ENCODE data around the gene PLIN5.
A peak's percentile ranks its signal among the peaks of the same experiment; 100 is the strongest.

Gene PLIN5

GRCh38 chr19:4519172-4519496 lies 15.9 kb downstream of the PLIN5 start:
- H3K27ac ChIP-seq (replicated peaks), result no peak overlapping the region
- DNase-seq (ENCODE audit: low read depth in 1 of 2, low spot score in 1 of 2), result no peak
- no peaks in the 10 kb centered on the region for H3K27me3 ChIP-seq (ENCODE audit: insufficient read depth, poor library complexity, severe bottlenecking)
- no peak overlapping the region for H3K4me3 ChIP-seq (replicated peaks; ENCODE audit: insufficient read depth, low read length)
- no peak for TF ChIP-seq REST (IDR thresholded peaks at IDR 0.05; ENCODE audit: insufficient replicate concordance, low read depth)
- TF ChIP-seq CTCF (IDR thresholded peaks at IDR 0.05; ENCODE audit: insufficient read depth, low read length), result no peak
- no peak for TF ChIP-seq SPI1 (IDR thresholded peaks at IDR 0.05; ENCODE audit: borderline replicate concordance, low read depth)

- no peak within 1 kb of the TSS for H3K4me3 ChIP-seq (replicated peaks; ENCODE audit: insufficient read depth, low read length)
- H3K27me3 ChIP-seq (ENCODE audit: insufficient read depth, poor library complexity, severe bottlenecking), result no peaks in the 10 kb centered on the region
- peak in 1 of 2 experiments; percentile 59 for DNase-seq (ENCODE audit: low read depth in 1 of 2, low spot score in 1 of 2)
- no peak for TF ChIP-seq CTCF (IDR thresholded peaks at IDR 0.05; ENCODE audit: insufficient read depth, low read length)
- TF ChIP-seq POLR2AphosphoS5 (IDR thresholded peaks at IDR 0.05; ENCODE audit: low read depth), result no peak
- no peak for TF ChIP-seq SPI1 (IDR thresholded peaks at IDR 0.05; ENCODE audit: borderline replicate concordance, low read depth)
- TF ChIP-seq GABPA (IDR thresholded peaks at IDR 0.05; ENCODE audit: low read depth), result no peak
- no peak for TF ChIP-seq REST (IDR thresholded peaks at IDR 0.05; ENCODE audit: insufficient replicate concordance, low read depth)
- H3K27ac ChIP-seq (replicated peaks), result no peak within 1 kb of the TSS
Observed at GRCh38 chr19:4518345-4519171, 16.5 kb downstream of the PLIN5 start, which contains the start of gene PLIN4. TSS of gene PLIN4 (minus strand) at chr19:4518486. CDS start at chr19:4518272, 214 bp downstream.

GRCh38 chr19:4517451-4518057 lies 17.5 kb downstream of the PLIN5 start:
- no peaks in the 10 kb centered on the region for H3K27me3 ChIP-seq (ENCODE audit: insufficient read depth, poor library complexity, severe bottlenecking)
- no peak for DNase-seq (ENCODE audit: low read depth in 1 of 2, low spot score in 1 of 2)
- no peak overlapping the region for H3K4me3 ChIP-seq (replicated peaks; ENCODE audit: insufficient read depth, low read length)
- no peak overlapping the region for H3K27ac ChIP-seq (replicated peaks)
- TF ChIP-seq REST (IDR thresholded peaks at IDR 0.05; ENCODE audit: insufficient replicate concordance, low read depth) (no peak), GABPA (IDR thresholded peaks at IDR 0.05; ENCODE audit: low read depth) (no peak), SPI1 (IDR thresholded peaks at IDR 0.05; ENCODE audit: borderline replicate concordance, low read depth) (no peak), CTCF (IDR thresholded peaks at IDR 0.05; ENCODE audit: insufficient read depth, low read length) (no peak), POLR2AphosphoS5 (IDR thresholded peaks at IDR 0.05; ENCODE audit: low read depth) (no peak)

Measured in HL-60 (cell line).